Measurements from ENCODE around the gene EMC10.

DNA sequence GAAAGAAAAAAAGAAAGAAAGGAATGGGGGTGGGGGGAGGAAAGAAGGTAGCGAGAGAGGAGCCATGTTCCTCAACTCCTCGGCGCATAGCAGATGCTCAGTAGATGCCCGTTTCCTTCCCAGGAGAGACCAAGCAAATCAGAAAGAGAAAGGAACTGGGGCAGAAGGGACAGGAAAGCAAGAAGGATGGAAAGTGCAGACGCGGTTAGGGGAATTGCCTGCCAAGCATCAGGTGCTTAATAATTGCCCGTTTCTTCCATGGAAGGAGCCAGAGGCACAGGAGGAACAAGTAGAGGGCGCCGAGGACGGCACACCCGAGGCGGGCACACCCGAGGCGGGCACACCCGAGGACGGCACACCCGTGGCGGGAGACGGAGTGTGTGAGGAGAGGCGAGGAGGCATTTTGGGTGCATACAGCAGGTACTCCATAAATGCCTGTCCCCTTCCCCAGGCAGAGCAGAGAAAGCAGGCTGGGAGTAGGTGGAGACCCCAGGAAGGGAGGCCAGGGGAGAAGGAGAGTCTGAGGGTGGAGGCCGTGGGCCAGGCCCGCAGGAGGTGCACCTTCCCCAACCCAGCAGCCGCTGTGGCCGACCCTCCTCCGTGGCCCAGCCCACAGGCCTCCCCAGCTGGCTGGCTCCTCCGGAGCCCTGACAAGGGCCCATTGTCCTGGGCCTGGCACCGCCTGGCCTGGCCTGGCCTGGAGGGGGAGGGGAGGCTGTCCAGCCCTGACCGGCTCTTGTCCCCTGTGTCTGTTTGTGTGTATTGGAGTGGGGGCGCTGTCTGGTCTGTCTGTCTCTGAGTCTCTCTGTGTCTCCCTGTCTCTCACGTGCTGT is 20.1 kb downstream of the EMC10 start:
- TF ChIP-seq EZH2 (IDR thresholded peaks at IDR 0.05; ENCODE audit: borderline replicate concordance, low read length): no peak
- TF ChIP-seq, protein P1, sequence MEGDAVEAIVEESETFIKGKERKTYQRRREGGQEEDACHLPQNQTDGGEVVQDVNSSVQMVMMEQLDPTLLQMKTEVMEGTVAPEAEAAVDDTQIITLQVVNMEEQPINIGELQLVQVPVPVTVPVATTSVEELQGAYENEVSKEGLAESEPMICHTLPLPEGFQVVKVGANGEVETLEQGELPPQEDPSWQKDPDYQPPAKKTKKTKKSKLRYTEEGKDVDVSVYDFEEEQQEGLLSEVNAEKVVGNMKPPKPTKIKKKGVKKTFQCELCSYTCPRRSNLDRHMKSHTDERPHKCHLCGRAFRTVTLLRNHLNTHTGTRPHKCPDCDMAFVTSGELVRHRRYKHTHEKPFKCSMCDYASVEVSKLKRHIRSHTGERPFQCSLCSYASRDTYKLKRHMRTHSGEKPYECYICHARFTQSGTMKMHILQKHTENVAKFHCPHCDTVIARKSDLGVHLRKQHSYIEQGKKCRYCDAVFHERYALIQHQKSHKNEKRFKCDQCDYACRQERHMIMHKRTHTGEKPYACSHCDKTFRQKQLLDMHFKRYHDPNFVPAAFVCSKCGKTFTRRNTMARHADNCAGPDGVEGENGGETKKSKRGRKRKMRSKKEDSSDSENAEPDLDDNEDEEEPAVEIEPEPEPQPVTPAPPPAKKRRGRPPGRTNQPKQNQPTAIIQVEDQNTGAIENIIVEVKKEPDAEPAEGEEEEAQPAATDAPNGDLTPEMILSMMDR (conservative IDR thresholded peaks at IDR 0.05 in 1 of 2, IDR thresholded peaks at IDR 0.05 in 1 of 2; ENCODE audit: extremely low read depth in 1 of 2, insufficient read depth in 1 of 2, low read depth in 1 of 2, low read length in 2 of 2): no peak
